Stimulated activated CD4-positive, alpha-beta T cell treated with anti-CD3 and anti-CD28 coated beads, TNF-alpha, amount 100 ng/mL, for 1 hour (primary cell): ENCODE results near the gene PIH1D2.
"Not testable (repeated sequence)": the region's sequence is repeated elsewhere in the genome, so short reads cannot be mapped to it uniquely, and the experiment has no call there.

ENCODE experiments used
- DNase-seq, 3 donors: peaks; one replicate each; pipeline ENCODE4 v3.0.0-alpha.2; 2020; ENCODE audit warnings: low read depth in 3 of 3, low spot score in 1 of 3

The PIH1D2 gene

DNA sequence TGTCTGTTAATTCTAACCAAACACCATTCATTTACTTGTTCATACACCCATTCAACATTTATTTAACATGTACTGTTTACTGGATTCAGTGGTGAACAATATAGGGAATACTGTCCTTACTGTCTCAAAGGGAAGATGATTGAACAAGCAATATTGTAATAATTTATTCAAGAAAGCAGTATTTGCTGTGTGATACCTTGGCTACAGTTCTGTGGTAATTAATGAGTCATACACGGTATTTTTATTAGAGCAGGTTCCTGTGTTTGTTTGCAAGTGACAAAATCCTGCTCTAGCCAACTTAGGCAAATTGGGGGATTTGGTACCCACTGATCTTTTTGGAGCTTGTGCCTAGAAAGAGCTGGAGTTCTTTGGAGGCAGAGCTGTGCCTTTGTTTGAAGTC lies 15.7 kb downstream of the PIH1D2 start:
- no peak for DNase-seq

DNA sequence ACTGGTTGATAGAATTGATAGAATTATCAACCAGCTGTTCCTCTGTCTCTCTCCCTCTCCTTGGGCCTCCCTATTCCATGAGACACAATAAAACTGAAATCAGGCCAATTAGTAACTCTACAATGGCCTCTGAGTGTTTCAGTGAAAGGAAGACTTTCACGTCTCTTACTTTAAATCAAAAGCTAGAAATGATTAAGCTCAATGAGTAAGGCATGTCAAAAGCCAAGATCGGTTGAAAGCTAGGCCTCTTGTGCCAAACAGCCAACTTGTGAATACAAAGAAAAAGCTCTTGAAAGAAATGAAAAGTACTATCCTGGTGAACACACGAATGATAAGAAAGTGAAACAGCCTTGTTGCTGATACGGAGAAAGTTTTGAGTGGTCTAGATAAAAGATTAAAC lies 16.6 kb downstream of the PIH1D2 start:
- no peak for DNase-seq

- no peak for DNase-seq
Observed at GRCh38 chr11:112051768-112052167, 22.0 kb downstream of the PIH1D2 start.

- no peak for DNase-seq
Observed at GRCh38 chr11:112050721-112051120, 23.1 kb downstream of the PIH1D2 start.

GRCh38 chr11:112049777-112050176 lies 24.0 kb downstream of the PIH1D2 start:
- DNase-seq = no peak

DNA sequence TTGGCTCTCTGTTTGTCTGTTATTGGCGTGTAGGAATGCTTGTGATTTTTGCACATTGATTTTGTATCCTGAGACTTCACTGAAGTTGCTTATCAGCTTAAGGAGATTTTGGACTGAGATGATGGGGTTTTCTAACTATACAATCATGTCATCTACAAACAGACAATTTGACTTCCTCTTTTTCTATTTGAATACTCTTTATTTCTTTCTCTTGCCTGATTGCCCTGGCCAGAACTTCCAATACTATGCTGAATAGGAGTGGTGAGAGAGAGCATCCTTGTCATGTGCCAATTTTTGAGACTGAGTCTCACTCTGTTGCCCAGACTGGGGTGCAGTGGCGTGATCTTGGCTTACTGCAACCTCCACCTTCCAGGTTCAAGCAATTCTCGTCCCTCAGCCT lies 25.6 kb downstream of the PIH1D2 start:
- DNase-seq = not testable (repeated sequence)

DNA sequence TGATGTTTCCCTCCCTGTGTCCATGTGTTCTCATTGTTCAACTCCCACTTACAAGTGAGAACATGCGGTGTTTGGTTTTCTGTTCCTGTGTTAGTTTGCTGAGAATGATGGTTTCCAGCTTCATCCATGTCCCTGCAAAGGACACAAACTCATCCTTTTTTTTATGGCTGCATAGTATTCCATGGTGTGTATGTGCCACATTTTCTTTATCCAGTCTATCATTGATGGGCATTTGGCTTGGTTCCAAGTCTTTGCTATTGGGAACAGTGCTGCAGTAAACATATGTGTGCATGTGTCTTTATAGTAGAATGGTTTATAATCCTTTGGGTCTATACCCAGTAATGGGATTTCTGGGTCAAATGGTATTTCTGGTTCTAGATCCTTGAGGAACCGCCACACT lies 27.2 kb downstream of the PIH1D2 start:
- DNase-seq = not testable (repeated sequence)

DNA sequence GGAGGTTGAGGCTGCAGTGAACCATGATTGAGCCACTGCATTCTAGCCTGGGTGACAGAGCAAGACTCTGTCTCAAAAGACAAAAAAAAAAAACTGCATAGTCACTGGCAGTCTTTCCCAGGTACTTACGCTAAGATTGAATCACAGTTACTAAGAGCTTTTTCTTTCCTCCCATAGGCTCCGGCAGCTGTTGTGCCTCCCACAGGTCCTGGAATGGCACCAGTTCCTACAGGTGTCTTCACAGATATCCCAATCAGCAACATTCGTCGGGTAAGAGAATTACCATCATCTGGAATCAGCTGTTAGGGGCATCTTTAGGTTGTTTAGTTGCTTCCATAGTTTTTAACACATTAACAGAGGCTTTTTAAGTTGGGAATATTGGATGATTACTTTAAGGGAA lies 28.9 kb downstream of the PIH1D2 start:
- no peak for DNase-seq

- DNase-seq = no peak
Observed at GRCh38 chr11:112042961-112043304, 30.9 kb downstream of the PIH1D2 start.

DNA sequence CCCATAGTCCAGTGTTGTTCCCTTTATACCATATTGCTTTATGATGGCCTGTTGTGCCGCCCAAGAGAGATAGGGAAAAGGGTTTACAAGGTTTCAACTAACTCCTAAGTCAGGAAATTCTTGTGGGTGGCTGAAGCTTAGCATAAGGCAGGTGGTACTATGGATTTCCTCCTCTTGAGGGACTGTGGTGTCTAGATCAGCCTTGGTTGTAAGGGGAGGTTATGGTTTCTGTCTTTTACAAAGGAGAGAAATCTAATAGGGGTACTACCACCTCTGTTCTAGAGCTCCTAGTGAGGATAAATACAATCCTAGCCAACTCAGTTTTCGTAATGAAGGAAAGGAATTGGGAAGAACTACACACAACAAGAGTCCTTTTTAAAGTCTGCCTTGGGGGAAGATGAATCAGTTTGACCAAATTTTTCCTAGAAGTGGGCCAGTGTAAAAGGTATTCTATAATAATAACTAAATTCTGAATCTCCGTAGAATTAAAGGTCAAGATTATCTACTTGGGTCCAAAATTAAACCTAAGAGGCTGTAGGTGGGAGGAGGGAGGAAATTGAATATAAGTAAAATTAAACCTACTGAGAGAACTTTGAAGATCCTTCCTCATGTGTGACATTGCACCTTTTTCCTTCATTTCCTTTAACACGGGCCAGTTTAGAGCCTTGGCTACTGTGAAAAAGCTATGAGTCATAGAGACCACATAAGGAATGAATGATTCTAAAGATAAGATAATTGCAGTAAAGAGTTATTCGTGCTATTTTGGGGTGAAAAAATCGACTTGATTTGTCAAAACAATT lies 31.5 kb downstream of the PIH1D2 start:
- DNase-seq = no peak

DNA sequence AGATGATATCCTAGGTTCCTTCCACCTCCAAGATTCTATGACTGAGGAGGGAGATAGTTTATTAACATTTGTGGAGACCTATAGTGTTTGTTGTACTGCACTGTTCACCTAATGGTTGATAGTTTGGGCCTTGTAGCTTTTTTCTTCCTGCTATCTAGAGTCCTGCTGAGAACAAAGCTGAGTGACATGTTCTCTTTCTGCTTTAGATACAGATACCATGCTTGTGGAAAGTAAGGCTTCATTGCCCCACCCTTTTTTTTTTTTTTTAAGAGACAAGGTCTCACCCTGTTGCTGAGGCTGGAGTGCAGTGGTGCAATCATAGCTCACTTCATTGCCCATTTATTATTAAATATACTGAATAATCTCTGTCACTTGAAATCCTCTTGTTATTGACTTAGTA lies 36.3 kb downstream of the PIH1D2 start:
- no peak for DNase-seq

DNA sequence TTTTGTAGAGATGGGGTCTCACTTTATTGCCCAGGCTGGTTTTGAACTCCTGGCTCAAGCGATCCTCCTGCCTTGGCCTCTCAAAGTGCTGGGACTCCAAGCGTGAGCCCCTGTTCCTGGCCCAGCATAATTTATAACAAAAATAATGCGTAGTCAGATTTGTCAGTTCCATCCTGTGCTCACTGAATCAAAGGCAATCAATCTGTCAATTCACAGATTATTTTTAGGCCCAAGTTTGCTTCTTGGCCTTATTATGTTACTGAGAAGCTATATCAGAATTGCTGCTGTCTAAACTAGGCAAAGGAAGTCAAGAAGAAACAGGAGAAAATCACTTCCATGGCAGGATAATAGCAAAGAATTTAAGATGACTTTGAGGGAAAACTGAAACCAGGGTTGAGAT lies 39.9 kb downstream of the PIH1D2 start:
- DNase-seq = no peak

DNA sequence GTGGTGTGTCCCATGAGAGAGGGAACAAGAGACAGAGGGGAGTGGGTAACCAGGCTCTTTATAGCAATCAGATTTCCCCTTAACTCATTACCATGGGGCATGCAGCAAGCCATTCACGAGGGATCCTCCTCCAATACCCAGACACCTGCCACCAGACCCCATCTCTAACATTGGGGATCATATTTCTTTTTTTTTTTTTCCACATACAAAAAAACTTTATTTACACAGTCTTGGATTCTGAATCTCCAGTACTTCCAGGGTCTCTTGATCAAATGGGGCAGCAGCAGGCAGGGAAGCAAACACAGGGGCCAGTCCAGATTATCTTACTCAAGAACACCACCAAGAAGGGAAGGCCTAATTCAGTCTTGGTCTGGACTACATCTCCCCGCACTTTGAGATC lies 44.4 kb downstream of the PIH1D2 start:
- DNase-seq = no peak

- not testable (repeated sequence) for DNase-seq
Observed at GRCh38 chr11:112026784-112027410, 46.9 kb downstream of the PIH1D2 start.

- no peak for DNase-seq
Observed at GRCh38 chr11:112025707-112026106, 48.1 kb downstream of the PIH1D2 start.

DNA sequence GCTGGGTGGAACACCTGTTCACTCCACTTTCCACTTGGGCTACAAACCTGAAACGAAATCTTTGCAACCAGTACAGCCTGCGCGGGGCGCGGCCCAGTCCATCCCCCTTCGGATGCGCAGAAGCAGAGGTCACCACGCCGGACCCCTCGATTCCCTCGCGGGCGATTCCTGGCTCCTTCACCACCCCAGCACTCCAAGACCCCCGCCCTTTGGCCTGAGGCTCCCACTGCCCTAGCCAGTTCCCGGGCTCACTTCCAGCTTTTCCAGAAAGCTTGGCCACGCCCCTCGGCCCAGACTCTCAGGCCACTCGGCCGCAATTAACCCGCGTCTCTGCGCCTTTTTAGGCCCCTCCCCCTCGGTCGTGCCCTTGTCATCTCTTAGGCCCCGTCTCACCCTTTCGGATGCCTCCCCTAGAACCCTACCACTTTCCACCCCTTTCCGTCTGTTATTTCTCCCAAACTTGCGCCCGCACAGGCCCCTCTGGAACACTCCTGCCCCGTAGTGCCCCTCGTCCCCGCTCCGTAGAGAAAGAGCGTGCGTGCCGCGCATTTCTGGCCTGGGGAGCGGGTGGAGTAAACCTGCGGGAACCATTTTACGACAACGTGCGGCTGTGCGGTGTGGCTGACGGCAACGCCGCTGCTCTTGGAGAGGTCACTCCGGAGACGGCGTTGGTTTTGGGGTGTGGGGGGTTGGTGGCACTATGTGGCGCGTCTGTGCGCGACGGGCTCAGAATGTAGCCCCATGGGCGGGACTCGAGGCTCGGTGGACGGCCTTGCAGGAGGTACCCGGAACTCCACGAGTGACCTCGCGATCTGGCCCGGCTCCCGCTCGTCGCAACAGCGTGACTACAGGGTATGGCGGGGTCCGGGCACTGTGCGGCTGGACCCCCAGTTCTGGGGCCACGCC lies 48.8 kb downstream of the PIH1D2 start, which contains the start of gene DLAT:
Gene DLAT (plus strand): TSS at position 636 of the 906 bp plus-strand sequence. CDS start 65 bp downstream, at position 701.
- peak; percentile 50 to 65 (median 51) for DNase-seq

DNA sequence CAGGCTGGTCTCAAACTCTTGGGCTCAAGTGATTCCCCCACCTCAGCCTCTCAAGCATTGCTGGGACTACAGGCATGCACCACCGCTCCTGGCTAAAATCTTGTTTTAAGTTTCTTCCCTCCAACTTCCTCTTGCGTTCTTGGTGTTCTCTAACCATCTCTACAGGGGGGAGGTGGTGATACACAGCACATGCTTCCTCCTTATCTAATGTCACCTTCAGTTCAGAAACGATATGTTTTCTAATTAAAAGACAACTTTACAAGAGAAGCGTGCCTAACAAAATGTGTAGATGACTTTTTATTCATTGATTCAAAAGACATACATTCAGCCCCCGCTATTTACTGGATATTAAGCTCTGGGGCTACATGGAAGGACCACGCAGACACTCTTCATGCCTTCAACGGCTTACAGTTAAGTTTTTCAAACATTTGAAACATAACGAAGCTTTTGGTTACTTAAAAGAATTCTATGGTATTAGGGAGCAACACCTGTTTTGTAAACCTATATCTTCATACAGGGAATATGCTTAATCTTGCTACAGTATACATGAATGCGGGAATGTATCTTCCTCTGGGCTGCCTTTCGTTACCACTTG lies 49.5 kb downstream of the PIH1D2 start:
- no peak for DNase-seq

DNA sequence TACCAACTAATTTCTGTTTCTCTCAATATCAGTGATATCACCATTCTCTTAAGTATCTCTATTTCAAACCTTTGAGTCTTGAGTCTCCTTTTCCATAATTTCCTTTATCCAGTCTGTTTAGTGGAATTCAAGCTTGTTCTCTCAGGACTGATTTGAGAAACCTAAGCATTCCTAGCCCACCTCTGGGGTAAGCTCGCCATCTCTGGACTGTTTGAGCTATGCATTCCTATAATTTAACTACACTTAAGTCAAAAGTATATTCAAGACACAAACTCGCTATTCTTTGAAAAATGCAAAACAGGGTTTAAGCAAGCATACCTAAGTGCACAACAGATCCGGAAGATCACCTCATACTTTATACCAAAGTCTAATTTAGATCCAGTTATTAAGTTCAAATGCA lies 50.7 kb downstream of the PIH1D2 start:
- DNase-seq = no peak

- no peak for DNase-seq
Observed at GRCh38 chr11:112019066-112019465, 54.8 kb downstream of the PIH1D2 start.
